Mucosa of stomach (tissue), 1 donor: ENCODE data around the gene RAD23A.
"Not testable (repeated sequence)": the region's sequence is repeated elsewhere in the genome, so short reads cannot be mapped to it uniquely, and the experiment has no call there.

Experiments
- H3K27me3 ChIP-seq: one replicate; pipeline ENCODE4 v1.7.0; 2013; ENCODE audit warnings: mild to moderate bottlenecking, low read length; ENCODE audit not compliant: control insufficient read depth, insufficient read depth
- H3K36me3 ChIP-seq: one replicate; pipeline ENCODE4 v1.7.0; 2013; ENCODE audit warnings: low read length; ENCODE audit not compliant: control insufficient read depth, insufficient read depth
- H3K4me1 ChIP-seq: one replicate; pipeline ENCODE4 v1.7.0; 2013; ENCODE audit warnings: mild to moderate bottlenecking, low read length; ENCODE audit not compliant: control insufficient read depth, insufficient read depth
- H3K4me3 ChIP-seq: one replicate; pipeline ENCODE4 v1.7.0; 2013; ENCODE audit warnings: low read length
- H3K9ac ChIP-seq: one replicate; pipeline ENCODE4 v1.7.0; 2013; ENCODE audit warnings: mild to moderate bottlenecking, low read length, moderate library complexity
- H3K9me3 ChIP-seq: one replicate; pipeline ENCODE4 v1.7.0; 2013; ENCODE audit warnings: mild to moderate bottlenecking, low read length, moderate library complexity; ENCODE audit not compliant: control insufficient read depth
- donor health status: Pancreatic carcinoma.

The RAD23A gene

GRCh38 chr19:12967907-12968306 is 22.2 kb downstream of the RAD23A start:
- H3K9ac ChIP-seq: no peak overlapping the region
- no peak overlapping the region for H3K4me3 ChIP-seq
- H3K36me3 ChIP-seq: no peaks in the 10 kb centered on the region
- H3K27me3 ChIP-seq: no peaks in the 10 kb centered on the region
- H3K9me3 ChIP-seq: no peaks in the 10 kb centered on the region
- no peaks in the 10 kb centered on the region for H3K4me1 ChIP-seq

- no peaks in the 10 kb centered on the region for H3K27me3 ChIP-seq
- H3K36me3 ChIP-seq: no peaks in the 10 kb centered on the region
- H3K9ac ChIP-seq: no peak within 1 kb of the TSS
- H3K4me1 ChIP-seq: no peaks in the 10 kb centered on the region
- no peak within 1 kb of the TSS for H3K4me3 ChIP-seq
- no peaks in the 10 kb centered on the region for H3K9me3 ChIP-seq
Observed at GRCh38 chr19:12969292-12969988, 23.8 kb downstream of the RAD23A start, which contains the start of gene DAND5. TSS of gene DAND5 (plus strand) at chr19:12969576. CDS start at chr19:12969661, 85 bp downstream.

GRCh38 chr19:12970070-12970820 is 24.6 kb downstream of the RAD23A start:
- Histone ChIP-seq H3K27me3 (no peaks in the 10 kb centered on the region), H3K4me1 (no peaks in the 10 kb centered on the region), H3K9ac (no peak overlapping the region), H3K9me3 (no peaks in the 10 kb centered on the region), H3K36me3 (no peaks in the 10 kb centered on the region), H3K4me3 (no peak overlapping the region)

GRCh38 chr19:12973236-12973635 is 27.6 kb downstream of the RAD23A start:
- Histone ChIP-seq H3K27me3 (no peaks in the 10 kb centered on the region), H3K36me3 (no peaks in the 10 kb centered on the region), H3K9ac (no peak overlapping the region), H3K4me1 (no peaks in the 10 kb centered on the region), H3K9me3 (no peaks in the 10 kb centered on the region), H3K4me3 (no peak overlapping the region)

GRCh38 chr19:12974301-12975220 is 28.9 kb downstream of the RAD23A start:
- H3K36me3 ChIP-seq: no peaks in the 10 kb centered on the region
- H3K9ac ChIP-seq: no peak overlapping the region
- H3K27me3 ChIP-seq: no peaks in the 10 kb centered on the region
- H3K4me3 ChIP-seq: no peak overlapping the region
- H3K4me1 ChIP-seq: no peaks in the 10 kb centered on the region
- no peaks in the 10 kb centered on the region for H3K9me3 ChIP-seq

- H3K9me3 ChIP-seq: no peaks in the 10 kb centered on the region
Observed at GRCh38 chr19:12975221-12975741, 29.6 kb downstream of the RAD23A start.

GRCh38 chr19:12976109-12976508 is 30.4 kb downstream of the RAD23A start:
- H3K4me3 ChIP-seq, H3K9ac ChIP-seq, H3K9me3 ChIP-seq, H3K27me3 ChIP-seq, H3K36me3 ChIP-seq, H3K4me1 ChIP-seq: not testable (repeated sequence)

More at GRCh38 chr19:12975221-12975741, 29.6 kb downstream of the RAD23A start:
- Histone ChIP-seq H3K4me1 (no peaks in the 10 kb centered on the region), H3K36me3 (no peaks in the 10 kb centered on the region), H3K4me3 (no peak overlapping the region), H3K9ac (no peak overlapping the region), H3K27me3 (no peaks in the 10 kb centered on the region)

GRCh38 chr19:12979974-12980373 is 34.3 kb downstream of the RAD23A start:
- H3K9me3 ChIP-seq: no peaks in the 10 kb centered on the region
- peaks cover 22% of the 10 kb centered on the region for H3K4me1 ChIP-seq
- no peaks in the 10 kb centered on the region for H3K36me3 ChIP-seq
- H3K9ac ChIP-seq: no peak overlapping the region
- H3K27me3 ChIP-seq: peaks cover 6% of the 10 kb centered on the region
- H3K4me3 ChIP-seq: no peak overlapping the region

GRCh38 chr19:12982648-12983047 is 37.0 kb downstream of the RAD23A start:
- H3K36me3 ChIP-seq: no peaks in the 10 kb centered on the region
- peaks cover 11% of the 10 kb centered on the region for H3K27me3 ChIP-seq
- no peaks in the 10 kb centered on the region for H3K9me3 ChIP-seq
- H3K4me1 ChIP-seq: peaks cover 34% of the 10 kb centered on the region
- no peak overlapping the region for H3K4me3 ChIP-seq
- no peak overlapping the region for H3K9ac ChIP-seq

- Histone ChIP-seq H3K36me3 (no peaks in the 10 kb centered on the region), H3K4me1 (peaks cover 34% of the 10 kb centered on the region), H3K9me3 (no peaks in the 10 kb centered on the region), H3K9ac (peak overlapping the region; percentile 39), H3K27me3 (peaks cover 11% of the 10 kb centered on the region), H3K4me3 (no peak overlapping the region)
Observed at GRCh38 chr19:12983091-12983490, 37.4 kb downstream of the RAD23A start.

- Histone ChIP-seq H3K9ac (peak overlapping the region; percentile 39), H3K9me3 (no peaks in the 10 kb centered on the region), H3K4me1 (peaks cover 34% of the 10 kb centered on the region), H3K36me3 (no peaks in the 10 kb centered on the region), H3K4me3 (no peak overlapping the region), H3K27me3 (peaks cover 11% of the 10 kb centered on the region)
Observed at GRCh38 chr19:12983542-12984142, 38.0 kb downstream of the RAD23A start.
